Endothelial cell of umbilical vein (primary cell): ENCODE data around the gene GGTLC2.
"Not testable (repeated sequence)": the region's sequence is repeated elsewhere in the genome, so short reads cannot be mapped to it uniquely, and the experiment has no call there.

Source experiments
- CTCF ChIP-seq, 2 donors: IDR thresholded peaks; 1 replicate in 1 of 2; 2 replicates in 1 of 2; pipeline ENCODE4 v1.5.1; 2011; ENCODE audit warnings: low read length in 2 of 2, mild to moderate bottlenecking in 2 of 2, moderate library complexity in 2 of 2, control low read depth in 1 of 2, inconsistent platforms in 1 of 2, low read depth in 1 of 2; ENCODE audit not compliant: insufficient read depth in 1 of 2; ENCODE audit errors: extremely low read depth in 1 of 2
- JUN ChIP-seq: IDR thresholded peaks from 2 replicates; pipeline ENCODE4 v1.6.1; 2011; ENCODE audit warnings: borderline replicate concordance, low read depth; ENCODE audit not compliant: insufficient read length, insufficient read depth

GRCh38 chr22:22650803-22651515 is 6.5 kb downstream of the GGTLC2 start:
- TF ChIP-seq CTCF (IDR thresholded peaks at IDR 0.05; ENCODE audit: extremely low read depth in 1 of 2, insufficient read depth in 1 of 2, low read depth in 1 of 2, low read length in 2 of 2); JUN: not testable (repeated sequence)
